ENCODE data around the gene EOLA2.
"Not testable (repeated sequence)": the region's sequence is repeated elsewhere in the genome, so short reads cannot be mapped to it uniquely, and the experiment has no call there.

GRCh38 chrX:149932970-149933369 lies 5.3 kb downstream of the EOLA2 start:
- TF ChIP-seq, protein P1, sequence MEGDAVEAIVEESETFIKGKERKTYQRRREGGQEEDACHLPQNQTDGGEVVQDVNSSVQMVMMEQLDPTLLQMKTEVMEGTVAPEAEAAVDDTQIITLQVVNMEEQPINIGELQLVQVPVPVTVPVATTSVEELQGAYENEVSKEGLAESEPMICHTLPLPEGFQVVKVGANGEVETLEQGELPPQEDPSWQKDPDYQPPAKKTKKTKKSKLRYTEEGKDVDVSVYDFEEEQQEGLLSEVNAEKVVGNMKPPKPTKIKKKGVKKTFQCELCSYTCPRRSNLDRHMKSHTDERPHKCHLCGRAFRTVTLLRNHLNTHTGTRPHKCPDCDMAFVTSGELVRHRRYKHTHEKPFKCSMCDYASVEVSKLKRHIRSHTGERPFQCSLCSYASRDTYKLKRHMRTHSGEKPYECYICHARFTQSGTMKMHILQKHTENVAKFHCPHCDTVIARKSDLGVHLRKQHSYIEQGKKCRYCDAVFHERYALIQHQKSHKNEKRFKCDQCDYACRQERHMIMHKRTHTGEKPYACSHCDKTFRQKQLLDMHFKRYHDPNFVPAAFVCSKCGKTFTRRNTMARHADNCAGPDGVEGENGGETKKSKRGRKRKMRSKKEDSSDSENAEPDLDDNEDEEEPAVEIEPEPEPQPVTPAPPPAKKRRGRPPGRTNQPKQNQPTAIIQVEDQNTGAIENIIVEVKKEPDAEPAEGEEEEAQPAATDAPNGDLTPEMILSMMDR (conservative IDR thresholded peaks at IDR 0.05; ENCODE audit: low read depth, low read length), result not testable (repeated sequence)
- TF ChIP-seq EZH2phosphoT487 (IDR thresholded peaks at IDR 0.05; ENCODE audit: borderline replicate concordance, low read length); EZH2 (IDR thresholded peaks at IDR 0.05; ENCODE audit: low read length, unreplicated experiment): not testable (repeated sequence)
